HepG2 (cell line): Measurements from ENCODE around the gene INTS14. TPM values are rescaled to one million over a fixed set of nuclear protein-coding genes. Genes with fewer than 3 reads are reported as not detected.

Experiments used
- DBP ChIP-seq: sonication (generic); formaldehyde crosslinking; IDR thresholded peaks from 2 replicates; pipeline ENCODE4 v1.4.0; 2020; ENCODE audit warnings: missing genetic modification reagents; ENCODE audit errors: not compliant biosample characterization
- EP300 ChIP-seq, 3 experiments: sonication (generic) in 1 of 3; formaldehyde crosslinking in 1 of 3; IDR thresholded peaks; 2 replicates each; pipeline versions ENCODE4 v1.5.1 to v1.6.1; 2011 to 2020; ENCODE audit warnings: low read depth in 2 of 3, low read length in 2 of 3, borderline replicate concordance in 1 of 3, improper control_type of control experiment in 1 of 3, mild to moderate bottlenecking in 1 of 3, missing genetic modification reagents in 1 of 3, moderate library complexity in 1 of 3
- GZF1 ChIP-seq: sonication (generic); formaldehyde crosslinking; IDR thresholded peaks from 2 replicates; pipeline ENCODE4 v1.5.1; 2020; ENCODE audit warnings: mild to moderate bottlenecking, missing genetic modification reagents
- ISX ChIP-seq: sonication (generic); formaldehyde crosslinking; conservative IDR thresholded peaks from 2 replicates; pipeline ENCODE4 v1.5.0; 2020; ENCODE audit warnings: missing genetic modification reagents
- KDM5A ChIP-seq: fragments of 200-600 bp; sonication (generic); IDR thresholded peaks from 2 replicates; pipeline ENCODE4 v1.7.0; 2018; ENCODE audit warnings: antibody characterized with exemption, mild to moderate bottlenecking, low read length, borderline replicate concordance
- MIER3 ChIP-seq: IDR thresholded peaks from 2 replicates; pipeline ENCODE4 v1.6.1; 2016; ENCODE audit warnings: missing compliant biosample characterization, borderline replicate concordance
- POGZ ChIP-seq: sonication (generic); formaldehyde crosslinking; IDR thresholded peaks from 2 replicates; pipeline ENCODE4 v1.4.0; 2020; ENCODE audit warnings: mild to moderate bottlenecking, missing genetic modification reagents
- TBP ChIP-seq: sonication (generic); formaldehyde crosslinking; IDR thresholded peaks from 2 replicates; pipeline ENCODE4 v1.5.0; 2020; ENCODE audit warnings: missing genetic modification reagents
- TRIM24 ChIP-seq: sonication (generic); formaldehyde crosslinking; IDR thresholded peaks from 2 replicates; pipeline ENCODE4 v1.8.0; 2022; ENCODE audit warnings: mild to moderate bottlenecking, missing genetic modification reagents
- ZNF143 ChIP-seq: sonication (generic); formaldehyde crosslinking; IDR thresholded peaks from 2 replicates; pipeline ENCODE4 v1.4.0; 2020; ENCODE audit warnings: missing genetic modification reagents
- ZNF224 ChIP-seq: sonication (generic); formaldehyde crosslinking; IDR thresholded peaks from 2 replicates; pipeline ENCODE4 v1.5.0; 2020; ENCODE audit warnings: mild to moderate bottlenecking, missing genetic modification reagents
- ZNF337 ChIP-seq: sonication (generic); formaldehyde crosslinking; IDR thresholded peaks from 2 replicates; pipeline ENCODE4 v1.5.1; 2020; ENCODE audit warnings: missing genetic modification reagents, low read depth, mild to moderate bottlenecking, borderline replicate concordance
- ZNF619 ChIP-seq: sonication (generic); formaldehyde crosslinking; IDR thresholded peaks from 2 replicates; pipeline ENCODE4 v1.4.0; 2020; ENCODE audit warnings: mild to moderate bottlenecking, missing genetic modification reagents
- ZNF766 ChIP-seq: sonication (generic); formaldehyde crosslinking; IDR thresholded peaks from 2 replicates; pipeline ENCODE4 v1.5.0; 2020; ENCODE audit warnings: missing genetic modification reagents, borderline replicate concordance
- polyA plus RNA-seq, 8 experiments: library from polyadenylated mRNA; depleted of rRNA in 3 of 8; stranded (reverse) in 7 of 8; unstranded in 1 of 8; fragments of >200 nt; fragmentation: Illumina TruSeq in 4 of 8; extraction: Trizol in 4 of 8; gene quantifications; 2 replicates each; pipeline versions ENCODE4 v1.2.1 to v1.2.3, GENCODE V29; 2011 to 2016; ENCODE audit warnings: low read depth in 4 of 8, missing spikeins in 1 of 8, mixed read lengths in 1 of 8; ENCODE audit not compliant: insufficient read depth in 1 of 8
- total RNA-seq, 5 experiments: library from RNA; depleted of rRNA; stranded (reverse); fragments of >200 nt; fragmentation: Illumina TruSeq; extraction: Trizol; gene quantifications; 2 replicates each; pipeline ENCODE4 v1.2.3, GENCODE V29; 2016; ENCODE audit warnings: low read depth in 1 of 5
- TF ChIP-seq, protein P1 (sequence below): IDR thresholded peaks from 2 replicates; pipeline ENCODE4 v1.6.1; 2012; ENCODE audit warnings: low read length, improper control_type of control experiment
- TF ChIP-seq, protein P2 (sequence below): sonication (generic); formaldehyde crosslinking; IDR thresholded peaks from 2 replicates; pipeline ENCODE4 v1.5.0; 2020; ENCODE audit warnings: missing genetic modification reagents, mild to moderate bottlenecking, borderline replicate concordance
- TF ChIP-seq, protein P3 (sequence below): sonication (generic); formaldehyde crosslinking; IDR thresholded peaks from 2 replicates; pipeline ENCODE4 v1.4.0; 2020; ENCODE audit warnings: missing genetic modification reagents, borderline replicate concordance

INTS14 gene
- total and polyA plus RNA-seq, 2 of the 13 experiments (the other 11 are each of a cell fraction or from before 2014, with no cell fraction given) = 41.4 to 52.0 TPM

DNA sequence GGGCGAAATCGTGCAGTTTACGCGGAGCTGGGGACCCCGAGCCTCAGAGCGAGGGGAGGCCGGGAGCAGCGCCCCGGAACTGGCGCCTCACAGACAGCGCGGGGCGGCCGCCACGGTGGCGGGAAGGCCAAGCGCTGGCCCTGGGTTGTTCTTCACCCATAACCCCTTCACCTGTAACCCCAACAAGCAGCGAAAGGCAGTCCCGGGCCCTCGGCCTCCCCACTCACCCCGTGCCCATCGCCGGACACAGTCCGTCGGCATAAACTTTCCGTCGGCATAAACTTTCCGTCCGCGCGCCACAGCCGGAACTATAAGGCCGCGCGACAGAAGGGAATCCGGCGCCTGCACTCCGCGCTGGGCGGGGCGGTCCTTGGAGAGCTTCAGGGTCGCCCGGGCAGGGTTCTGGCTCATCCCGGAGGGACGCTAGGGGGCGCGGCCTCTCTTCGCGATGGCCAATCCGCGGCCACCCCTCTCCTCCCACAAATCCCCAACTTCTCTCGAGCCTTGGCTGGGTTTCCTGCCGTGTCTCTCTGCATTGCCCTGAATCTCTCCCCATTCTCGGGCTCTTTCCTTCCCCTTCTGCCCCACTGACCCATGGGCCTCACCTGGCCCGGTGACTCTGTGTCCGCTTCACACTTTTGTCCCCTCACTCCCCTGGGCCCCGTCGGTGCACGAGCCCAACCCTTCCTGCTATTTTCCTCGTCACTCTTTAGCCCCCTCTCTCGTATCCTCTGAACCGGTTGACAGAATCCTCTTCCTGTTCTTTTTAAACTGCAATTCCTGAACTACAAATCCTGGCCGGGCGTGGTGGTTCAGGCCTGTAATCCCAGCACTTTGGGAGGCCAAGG lies at the start of gene INTS14 (continued):
- TF ChIP-seq, protein P1, sequence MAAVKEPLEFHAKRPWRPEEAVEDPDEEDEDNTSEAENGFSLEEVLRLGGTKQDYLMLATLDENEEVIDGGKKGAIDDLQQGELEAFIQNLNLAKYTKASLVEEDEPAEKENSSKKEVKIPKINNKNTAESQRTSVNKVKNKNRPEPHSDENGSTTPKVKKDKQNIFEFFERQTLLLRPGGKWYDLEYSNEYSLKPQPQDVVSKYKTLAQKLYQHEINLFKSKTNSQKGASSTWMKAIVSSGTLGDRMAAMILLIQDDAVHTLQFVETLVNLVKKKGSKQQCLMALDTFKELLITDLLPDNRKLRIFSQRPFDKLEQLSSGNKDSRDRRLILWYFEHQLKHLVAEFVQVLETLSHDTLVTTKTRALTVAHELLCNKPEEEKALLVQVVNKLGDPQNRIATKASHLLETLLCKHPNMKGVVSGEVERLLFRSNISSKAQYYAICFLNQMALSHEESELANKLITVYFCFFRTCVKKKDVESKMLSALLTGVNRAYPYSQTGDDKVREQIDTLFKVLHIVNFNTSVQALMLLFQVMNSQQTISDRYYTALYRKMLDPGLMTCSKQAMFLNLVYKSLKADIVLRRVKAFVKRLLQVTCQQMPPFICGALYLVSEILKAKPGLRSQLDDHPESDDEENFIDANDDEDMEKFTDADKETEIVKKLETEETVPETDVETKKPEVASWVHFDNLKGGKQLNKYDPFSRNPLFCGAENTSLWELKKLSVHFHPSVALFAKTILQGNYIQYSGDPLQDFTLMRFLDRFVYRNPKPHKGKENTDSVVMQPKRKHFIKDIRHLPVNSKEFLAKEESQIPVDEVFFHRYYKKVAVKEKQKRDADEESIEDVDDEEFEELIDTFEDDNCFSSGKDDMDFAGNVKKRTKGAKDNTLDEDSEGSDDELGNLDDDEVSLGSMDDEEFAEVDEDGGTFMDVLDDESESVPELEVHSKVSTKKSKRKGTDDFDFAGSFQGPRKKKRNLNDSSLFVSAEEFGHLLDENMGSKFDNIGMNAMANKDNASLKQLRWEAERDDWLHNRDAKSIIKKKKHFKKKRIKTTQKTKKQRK = no peak
- TF ChIP-seq EP300 (IDR thresholded peaks at IDR 0.05; ENCODE audit: low read depth in 2 of 2, low read length in 2 of 2) (peak in 1 of 2 experiments; percentile 68; a peak in 3 of 4 replicates), EP300 (CRISPR knock-in tag; IDR thresholded peaks at IDR 0.05; ENCODE audit: borderline replicate concordance) (0 out of 2 replicates have a peak, but pooled peaks have one; percentile 35), ZNF224 (CRISPR knock-in tag) (peak; percentile 96), ZNF143 (peak; percentile 81), GZF1 (CRISPR knock-in tag) (peak; percentile 42), TRIM24 (CRISPR knock-in tag) (no peak), TBP (CRISPR knock-in tag) (no peak), ZNF619 (CRISPR knock-in tag) (peak; percentile 76), MIER3 (CRISPR knock-in tag) (peak; percentile 96), ZNF766 (peak; percentile 65; the same call in 1 of the 2 replicates), ISX (CRISPR knock-in tag) (no peak), ZNF337 (CRISPR knock-in tag) (no peak), DBP (CRISPR knock-in tag) (no peak), POGZ (CRISPR knock-in tag) (peak; percentile 98), KDM5A (peak; percentile 96)
- TF ChIP-seq, protein P2, sequence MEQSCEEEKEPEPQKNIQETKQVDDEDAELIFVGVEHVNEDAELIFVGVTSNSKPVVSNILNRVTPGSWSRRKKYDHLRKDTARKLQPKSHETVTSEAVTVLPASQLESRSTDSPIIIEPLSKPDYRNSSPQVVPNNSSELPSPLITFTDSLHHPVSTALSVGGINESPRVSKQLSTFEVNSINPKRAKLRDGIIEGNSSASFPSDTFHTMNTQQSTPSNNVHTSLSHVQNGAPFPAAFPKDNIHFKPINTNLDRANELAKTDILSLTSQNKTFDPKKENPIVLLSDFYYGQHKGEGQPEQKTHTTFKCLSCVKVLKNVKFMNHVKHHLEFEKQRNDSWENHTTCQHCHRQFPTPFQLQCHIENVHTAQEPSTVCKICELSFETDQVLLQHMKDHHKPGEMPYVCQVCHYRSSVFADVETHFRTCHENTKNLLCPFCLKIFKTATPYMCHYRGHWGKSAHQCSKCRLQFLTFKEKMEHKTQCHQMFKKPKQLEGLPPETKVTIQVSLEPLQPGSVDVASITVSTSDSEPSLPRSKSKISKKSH (CRISPR knock-in tag) = peak; percentile 95; the same call in 1 of the 2 replicates
- TF ChIP-seq, protein P3, sequence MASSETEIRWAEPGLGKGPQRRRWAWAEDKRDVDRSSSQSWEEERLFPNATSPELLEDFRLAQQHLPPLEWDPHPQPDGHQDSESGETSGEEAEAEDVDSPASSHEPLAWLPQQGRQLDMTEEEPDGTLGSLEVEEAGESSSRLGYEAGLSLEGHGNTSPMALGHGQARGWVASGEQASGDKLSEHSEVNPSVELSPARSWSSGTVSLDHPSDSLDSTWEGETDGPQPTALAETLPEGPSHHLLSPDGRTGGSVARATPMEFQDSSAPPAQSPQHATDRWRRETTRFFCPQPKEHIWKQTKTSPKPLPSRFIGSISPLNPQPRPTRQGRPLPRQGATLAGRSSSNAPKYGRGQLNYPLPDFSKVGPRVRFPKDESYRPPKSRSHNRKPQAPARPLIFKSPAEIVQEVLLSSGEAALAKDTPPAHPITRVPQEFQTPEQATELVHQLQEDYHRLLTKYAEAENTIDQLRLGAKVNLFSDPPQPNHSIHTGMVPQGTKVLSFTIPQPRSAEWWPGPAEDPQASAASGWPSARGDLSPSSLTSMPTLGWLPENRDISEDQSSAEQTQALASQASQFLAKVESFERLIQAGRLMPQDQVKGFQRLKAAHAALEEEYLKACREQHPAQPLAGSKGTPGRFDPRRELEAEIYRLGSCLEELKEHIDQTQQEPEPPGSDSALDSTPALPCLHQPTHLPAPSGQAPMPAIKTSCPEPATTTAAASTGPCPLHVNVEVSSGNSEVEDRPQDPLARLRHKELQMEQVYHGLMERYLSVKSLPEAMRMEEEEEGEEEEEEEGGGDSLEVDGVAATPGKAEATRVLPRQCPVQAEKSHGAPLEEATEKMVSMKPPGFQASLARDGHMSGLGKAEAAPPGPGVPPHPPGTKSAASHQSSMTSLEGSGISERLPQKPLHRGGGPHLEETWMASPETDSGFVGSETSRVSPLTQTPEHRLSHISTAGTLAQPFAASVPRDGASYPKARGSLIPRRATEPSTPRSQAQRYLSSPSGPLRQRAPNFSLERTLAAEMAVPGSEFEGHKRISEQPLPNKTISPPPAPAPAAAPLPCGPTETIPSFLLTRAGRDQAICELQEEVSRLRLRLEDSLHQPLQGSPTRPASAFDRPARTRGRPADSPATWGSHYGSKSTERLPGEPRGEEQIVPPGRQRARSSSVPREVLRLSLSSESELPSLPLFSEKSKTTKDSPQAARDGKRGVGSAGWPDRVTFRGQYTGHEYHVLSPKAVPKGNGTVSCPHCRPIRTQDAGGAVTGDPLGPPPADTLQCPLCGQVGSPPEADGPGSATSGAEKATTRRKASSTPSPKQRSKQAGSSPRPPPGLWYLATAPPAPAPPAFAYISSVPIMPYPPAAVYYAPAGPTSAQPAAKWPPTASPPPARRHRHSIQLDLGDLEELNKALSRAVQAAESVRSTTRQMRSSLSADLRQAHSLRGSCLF (CRISPR knock-in tag) = no peak; the same call in 1 of the 2 replicates
